ENCODE measurements around the gene KDM5B.
"Not testable (repeated sequence)": the region's sequence is repeated elsewhere in the genome, so short reads cannot be mapped to it uniquely, and the experiment has no call there.

Gene KDM5B

DNA sequence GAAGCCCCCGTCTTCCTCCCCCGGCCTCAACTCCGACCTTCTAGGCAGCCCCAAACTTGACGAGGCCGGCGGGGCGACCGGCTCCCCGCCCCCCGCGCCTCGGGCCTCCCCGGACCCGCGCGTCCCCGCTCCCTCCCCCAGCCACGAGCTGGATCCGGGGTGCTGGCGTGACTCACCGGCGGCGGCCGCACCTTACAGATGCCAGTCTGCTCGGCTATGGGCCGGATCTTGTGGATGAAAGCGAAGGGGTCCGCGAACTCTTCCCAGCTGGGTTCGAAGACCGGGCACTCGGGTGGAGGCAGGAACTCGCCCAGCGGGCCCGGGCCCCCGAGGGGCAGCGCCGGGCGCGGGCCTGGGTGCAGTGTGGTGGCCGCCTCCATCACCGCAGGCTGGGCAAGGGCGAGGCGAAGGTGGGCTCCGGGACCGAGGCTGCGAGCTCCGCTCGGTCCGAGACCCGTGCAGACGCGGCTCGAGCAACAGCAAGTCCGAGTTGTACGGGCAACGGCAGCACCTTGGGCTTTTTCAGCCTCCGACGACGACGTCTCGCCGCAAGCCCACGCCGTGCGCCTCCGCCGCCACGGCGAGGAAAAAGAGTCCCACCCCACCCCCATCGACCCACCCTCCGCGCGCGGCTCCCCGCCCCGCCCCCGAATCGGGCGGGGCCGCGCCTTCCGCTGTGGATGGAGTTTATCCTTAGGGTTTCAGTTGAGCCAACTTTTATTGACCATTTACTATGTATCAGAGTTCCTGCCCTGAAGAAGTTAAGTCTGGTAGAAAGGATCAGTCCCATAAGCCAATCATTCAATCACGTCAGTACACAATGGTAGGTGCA is at the start of gene KDM5B:
TSS of gene KDM5B (minus strand) at position 496 of the 832 bp plus-strand sequence. CDS start at position 380, 116 bp downstream.
- peak; percentile 66 for DNase-seq

- DNase-seq: no peak
Measured at GRCh38 chr1:202857136-202857610, 49.0 kb upstream of the KDM5B start.

DNA sequence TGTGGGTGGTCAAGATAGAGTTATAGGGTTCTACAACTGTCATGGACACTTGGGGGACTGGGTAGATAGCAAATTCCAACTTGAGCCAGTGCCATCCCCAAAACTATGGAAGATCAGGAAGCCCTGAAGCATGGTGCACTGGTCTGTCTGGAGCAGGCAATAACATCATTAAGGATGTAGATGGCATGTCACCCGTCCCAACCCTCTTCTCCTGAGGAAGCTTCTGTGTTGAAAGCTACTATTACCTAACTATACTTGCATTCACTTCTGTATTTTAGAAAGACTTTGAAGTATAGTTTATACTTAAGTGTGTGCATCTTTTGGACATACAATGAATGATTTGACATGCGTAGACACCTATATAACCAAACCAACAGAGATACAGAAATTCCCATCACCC is 47.8 kb upstream of the KDM5B start:
- no peak for DNase-seq

- no peak for DNase-seq
Measured at GRCh38 chr1:202854787-202855186, 46.6 kb upstream of the KDM5B start.

DNA sequence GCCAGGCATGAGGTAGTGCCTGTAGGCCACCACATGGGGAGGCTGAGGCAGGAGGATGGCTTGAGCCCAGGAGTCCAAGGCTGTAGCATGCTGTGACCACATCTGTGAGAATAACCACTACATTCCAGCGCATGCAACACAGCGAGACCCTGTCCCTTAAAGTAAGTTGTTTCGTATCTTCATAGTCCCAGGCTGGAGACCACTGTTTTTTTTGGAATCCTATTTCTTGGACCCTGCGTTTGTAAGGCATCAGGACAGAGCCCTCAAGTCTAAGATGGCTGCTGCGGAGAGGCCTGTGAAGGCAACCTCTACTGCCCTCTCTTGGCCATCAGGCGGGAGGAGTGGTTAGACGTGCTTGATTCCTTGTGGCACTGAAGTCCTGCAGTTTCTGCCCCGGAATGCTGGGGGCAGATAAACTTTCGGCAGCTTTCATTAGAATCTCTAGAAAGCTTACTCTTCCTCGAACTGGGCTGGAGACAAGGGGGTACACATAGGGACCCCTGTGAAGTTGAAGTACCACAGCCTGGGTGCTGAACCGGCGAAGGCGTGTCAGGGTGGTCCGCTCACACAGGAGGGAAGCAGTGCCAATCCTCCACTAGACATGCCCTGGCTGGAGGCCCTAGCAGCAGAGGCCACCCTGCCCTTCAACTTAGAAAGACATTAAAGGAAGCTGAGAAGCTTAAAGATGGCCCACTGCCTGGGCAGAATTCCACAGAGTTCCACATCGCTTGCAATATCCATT is 44.1 kb upstream of the KDM5B start:
- peak; percentile 41 for DNase-seq

GRCh38 chr1:202850593-202851362 is 42.6 kb upstream of the KDM5B start:
- no peak for DNase-seq

- DNase-seq: no peak
Measured at GRCh38 chr1:202848191-202848542, 39.9 kb upstream of the KDM5B start.

GRCh38 chr1:202844935-202845334 is 36.7 kb upstream of the KDM5B start:
- DNase-seq: no peak

DNA sequence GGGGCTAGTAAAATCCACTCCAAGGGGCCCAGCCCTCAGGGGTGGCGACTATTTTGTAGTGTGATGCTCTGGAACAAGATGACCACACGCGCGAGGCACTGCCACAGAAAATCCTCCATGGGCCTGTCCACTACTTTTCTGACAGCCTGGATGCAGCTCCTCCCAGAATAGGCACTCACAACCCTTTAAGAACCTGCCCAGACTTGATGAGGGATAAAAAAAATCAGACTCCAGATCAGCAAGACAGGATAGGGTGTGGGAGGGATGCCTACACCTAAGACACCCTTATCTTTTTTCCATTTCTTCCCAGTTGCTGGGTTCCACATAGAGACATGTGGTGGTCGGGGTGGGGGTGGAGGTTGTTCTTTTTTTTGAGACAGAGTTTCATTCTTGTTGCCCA is 36.0 kb upstream of the KDM5B start:
- no peak for DNase-seq

DNA sequence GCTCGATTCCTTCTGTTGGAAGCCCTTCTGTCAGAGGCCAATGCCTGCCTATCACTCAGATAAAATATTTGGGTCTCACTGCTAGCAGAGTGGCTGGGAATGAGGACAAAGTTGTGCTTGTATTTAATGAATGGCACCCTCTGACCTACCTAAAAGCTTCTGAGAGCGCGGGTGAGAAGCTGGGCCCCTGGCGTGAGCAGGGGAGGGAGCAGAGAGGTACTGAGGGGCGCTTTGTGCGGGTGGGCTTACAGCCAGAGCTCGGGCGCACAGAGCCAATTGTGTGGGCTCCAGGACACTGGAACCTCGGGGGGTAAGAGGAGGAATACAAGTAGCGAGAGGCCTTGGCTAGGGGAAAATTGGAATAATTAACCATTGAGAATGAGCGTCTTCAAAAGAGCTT is 34.9 kb upstream of the KDM5B start:
- DNase-seq: no peak

GRCh38 chr1:202837746-202838262 is 29.6 kb upstream of the KDM5B start:
- DNase-seq: no peak

DNA sequence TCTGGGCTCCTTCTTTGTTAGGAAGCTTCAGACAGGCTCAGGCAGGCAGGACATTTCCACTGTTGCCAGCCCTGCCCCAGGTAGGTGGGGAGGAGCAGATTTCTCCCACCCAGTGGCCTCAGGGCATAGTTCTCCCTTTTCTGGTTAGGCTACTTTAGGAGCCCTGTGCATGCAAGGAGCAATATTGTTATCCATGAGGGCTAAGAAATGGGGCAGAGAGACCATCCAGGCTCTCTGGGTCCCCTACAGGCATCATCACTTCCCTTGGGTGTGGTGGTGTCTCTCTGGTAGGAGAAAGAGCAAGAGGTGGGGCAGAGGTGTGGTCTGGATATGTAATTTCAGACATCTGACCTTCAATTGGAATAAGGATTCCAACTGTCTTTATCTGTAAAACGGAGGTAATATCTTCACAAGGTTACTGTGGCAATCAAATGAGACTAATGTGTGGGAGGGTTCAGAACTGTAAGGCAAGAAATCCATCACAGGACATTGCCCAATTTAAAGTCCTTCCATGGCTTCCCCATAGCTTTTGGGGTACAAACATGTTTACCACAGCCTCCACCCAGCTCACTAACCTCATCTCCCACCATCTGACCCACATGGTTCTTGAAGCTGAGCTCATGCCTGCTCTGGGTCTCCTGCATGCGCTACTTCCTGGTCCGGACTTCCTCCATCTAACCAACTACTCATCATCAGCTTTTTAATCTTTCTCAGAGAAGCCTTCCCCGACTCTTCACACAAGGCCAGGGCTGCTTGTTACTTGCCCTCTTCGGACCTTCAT is 28.6 kb upstream of the KDM5B start:
- DNase-seq: no peak

DNA sequence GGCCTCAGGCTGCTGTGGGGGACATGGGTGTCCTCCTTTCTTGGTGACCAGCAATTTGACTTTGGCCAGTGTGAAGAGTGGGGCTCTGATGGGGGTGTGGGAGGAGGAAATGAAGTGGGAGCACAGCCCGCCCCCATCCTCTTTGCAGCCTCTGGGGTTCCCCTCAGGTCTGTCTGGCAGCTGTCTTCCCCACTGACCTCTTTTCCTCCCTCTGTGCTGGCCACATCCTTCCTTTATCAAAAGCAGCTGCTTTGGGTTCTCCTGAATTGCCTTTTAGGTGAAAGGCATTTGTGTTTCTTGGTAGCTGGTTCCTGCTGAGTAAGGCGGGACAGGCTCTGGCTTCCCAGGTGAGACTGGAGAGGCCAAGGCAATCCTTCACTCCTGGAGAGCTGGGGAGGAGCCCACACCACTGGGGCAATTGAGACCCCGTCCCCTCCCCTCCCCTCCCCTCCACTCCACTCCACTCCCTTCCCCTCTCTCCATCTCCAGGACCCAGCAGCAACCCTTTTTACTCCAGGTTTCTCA is 27.4 kb upstream of the KDM5B start:
- peak; percentile 47 for DNase-seq

- DNase-seq: no peak
Measured at GRCh38 chr1:202834771-202835547, 26.7 kb upstream of the KDM5B start.

- no peak for DNase-seq
Measured at GRCh38 chr1:202831906-202832305, 23.7 kb upstream of the KDM5B start.

DNA sequence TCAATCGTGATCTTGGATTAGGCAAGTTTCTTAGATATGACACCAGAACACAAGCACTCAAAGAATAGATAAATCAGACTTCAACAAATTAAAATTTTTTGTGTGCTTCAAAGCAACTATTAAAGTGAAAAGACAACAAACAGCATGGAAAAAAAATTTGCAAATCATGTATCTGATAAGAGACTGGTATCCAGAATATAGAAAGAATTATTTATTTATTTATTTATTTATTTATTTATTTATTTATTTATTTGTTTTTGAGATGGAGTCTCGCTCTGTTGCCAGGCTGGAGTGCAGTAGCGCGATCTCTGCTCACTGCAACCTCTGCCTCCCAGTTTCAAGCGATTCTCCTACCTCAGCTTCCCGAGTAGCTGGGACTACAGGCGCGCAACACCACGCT is 21.0 kb upstream of the KDM5B start:
- DNase-seq: not testable (repeated sequence)

- no peak for DNase-seq
Measured at GRCh38 chr1:202825748-202826147, 17.5 kb upstream of the KDM5B start.

DNA sequence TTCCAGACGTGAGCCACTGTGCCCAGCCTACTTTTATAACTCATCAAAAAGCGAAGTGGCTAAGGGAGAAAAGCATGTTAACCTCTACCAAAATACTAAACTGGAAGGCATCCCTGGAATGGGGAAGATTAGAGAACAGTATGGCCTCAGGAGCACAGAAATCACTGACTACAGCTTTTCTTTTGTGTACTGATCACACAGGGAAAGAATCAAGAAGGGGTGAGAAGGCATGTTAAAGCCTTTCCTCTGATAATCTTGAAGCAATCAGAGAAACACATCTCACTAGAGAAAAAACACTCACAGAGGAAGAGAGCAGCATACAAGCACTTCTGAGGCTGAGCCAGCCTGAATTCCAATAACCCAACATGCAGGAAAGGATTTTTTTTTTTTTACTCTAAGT is 13.2 kb upstream of the KDM5B start:
- no peak for DNase-seq

DNA sequence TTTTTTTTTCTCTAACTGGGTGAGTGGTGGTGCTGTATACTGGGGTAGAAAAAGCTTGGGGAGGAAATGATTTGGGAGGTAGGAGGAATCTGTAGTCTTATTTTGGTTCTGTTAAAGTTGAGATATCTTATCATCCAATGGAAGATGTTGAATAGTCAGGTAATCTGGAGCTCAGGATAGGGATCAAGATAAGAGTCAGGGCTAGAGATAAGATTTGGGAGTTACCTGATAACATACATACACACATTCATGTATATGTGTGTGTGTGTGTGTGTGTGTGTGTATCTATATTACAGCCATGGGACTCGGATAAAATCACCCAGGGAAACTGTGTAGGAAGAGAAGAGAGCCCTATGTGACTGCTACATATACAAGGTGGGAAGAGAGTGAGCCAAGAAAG is 10.6 kb upstream of the KDM5B start:
- DNase-seq: no peak

- DNase-seq: no peak
Measured at GRCh38 chr1:202815120-202815519, 6.9 kb upstream of the KDM5B start.

Measured in CD4-positive, alpha-beta T cell treated with Interleukin-10 for 1 hour (primary cell).